PC-9 (cell line): ENCODE results near the gene KCNS1. TPM values are rescaled to one million over a fixed set of nuclear protein-coding genes. Genes with fewer than 3 reads are reported as not detected.
"Not testable (repeated sequence)": the region's sequence is repeated elsewhere in the genome, so short reads cannot be mapped to it uniquely, and the experiment has no call there.

Experiments used
- BruUV-seq: library from RNA; stranded (reverse); fragments of 400-500 nt; replicated peaks from 2 replicates; lab custom pipeline; 2021; lab: Mats Ljungman, UMichigan
- CTCF ChIA-PET: fragments of 300-600 bp; sonication (Branson Sonifier 250); formaldehyde crosslinking; loops from one replicate; lab custom pipeline; 2022; ENCODE audit warnings: antibody characterized with exemption; lab: Charles Lee
- POLR2A ChIA-PET: fragments of 300-600 bp; sonication (Branson Sonifier 250); formaldehyde crosslinking; loops from one replicate; lab custom pipeline; 2022; ENCODE audit warnings: antibody characterized with exemption; ENCODE audit not compliant: unreplicated experiment; lab: Charles Lee
- DNase-seq, 2 experiments: peaks; one replicate each; pipeline versions ENCODE4 v3.0.0 to v3.0.0-alpha.2; 2015 to 2022; ENCODE audit warnings: mixed read lengths in 1 of 2
- H2AFZ ChIP-seq: fragments of 200-600 bp; sonication (generic); 2 replicates; pipeline ENCODE4 v1.8.1; 2017; ENCODE audit warnings: antibody characterized with exemption
- H3F3A ChIP-seq: fragments of 200-600 bp; sonication (generic); 2 replicates; pipeline ENCODE4 v1.8.1; 2017; ENCODE audit warnings: antibody characterized with exemption, mild to moderate bottlenecking, low read depth; ENCODE audit not compliant: insufficient read depth
- H3K27ac ChIP-seq: fragments of 200-600 bp; sonication (generic); 2 replicates; pipeline ENCODE4 v1.6.1; 2016; ENCODE audit warnings: mixed run types
- H3K27me3 ChIP-seq: fragments of 200-600 bp; sonication (generic); 2 replicates; pipeline ENCODE4 v1.6.1; 2016; ENCODE audit warnings: low read depth, mixed run types; ENCODE audit not compliant: insufficient read depth
- H3K36me3 ChIP-seq: fragments of 200-600 bp; sonication (generic); 2 replicates; pipeline ENCODE4 v1.6.1; 2016; ENCODE audit warnings: low read depth, mixed run types
- H3K4me1 ChIP-seq: fragments of 200-600 bp; sonication (generic); replicated peaks from 2 replicates; pipeline ENCODE4 v1.6.1; 2016; ENCODE audit warnings: mixed run types; ENCODE audit not compliant: insufficient read depth
- H3K4me2 ChIP-seq: fragments of 200-600 bp; sonication (generic); 2 replicates; pipeline ENCODE4 v1.6.1; 2017; ENCODE audit warnings: mixed run types
- H3K4me3 ChIP-seq: fragments of 200-600 bp; sonication (generic); 2 replicates; pipeline ENCODE4 v1.6.1; 2016; ENCODE audit warnings: mixed run types
- H3K79me2 ChIP-seq: fragments of 200-600 bp; sonication (generic); 2 replicates; pipeline ENCODE4 v1.6.1; 2017; ENCODE audit warnings: low read depth, mixed run types
- H3K9me2 ChIP-seq: fragments of 200-600 bp; sonication (generic); 2 replicates; pipeline ENCODE4 v1.8.1; 2017; ENCODE audit warnings: mild to moderate bottlenecking; ENCODE audit not compliant: insufficient read depth
- H3K9me3 ChIP-seq: fragments of 200-600 bp; sonication (generic); 2 replicates; pipeline ENCODE4 v1.8.1; 2016; ENCODE audit warnings: low read depth; ENCODE audit not compliant: insufficient read depth
- H4K20me1 ChIP-seq: fragments of 200-600 bp; sonication (generic); 2 replicates; pipeline ENCODE4 v1.8.1; 2017; ENCODE audit not compliant: insufficient read depth
- EZH2 ChIP-seq: fragments of 200-600 bp; sonication (generic); IDR thresholded peaks from 2 replicates; pipeline ENCODE4 v1.8.0; 2017; ENCODE audit warnings: antibody characterized with exemption, low read depth
- intact Hi-C: fragments of 100-400 bp; cut with micrococcal nuclease; formaldehyde crosslinking; loops from one replicate; pipeline ENCODE4 v1.10.0; 2022; ENCODE audit not compliant: unreplicated experiment
- total RNA-seq: library from RNA; stranded (reverse); gene quantifications from 2 replicates; pipeline ENCODE4 v1.2.3, GENCODE V29; 2021
- TF ChIP-seq, protein P1 (sequence below): fragments of 200-600 bp; sonication (generic); conservative IDR thresholded peaks from 2 replicates; pipeline ENCODE4 v1.6.1; 2017; ENCODE audit warnings: mixed run types, antibody characterized with exemption, mild to moderate bottlenecking, moderate library complexity

KCNS1 gene
- total RNA-seq, 1 experiment from 2014 or later: 0.15 TPM

DNA sequence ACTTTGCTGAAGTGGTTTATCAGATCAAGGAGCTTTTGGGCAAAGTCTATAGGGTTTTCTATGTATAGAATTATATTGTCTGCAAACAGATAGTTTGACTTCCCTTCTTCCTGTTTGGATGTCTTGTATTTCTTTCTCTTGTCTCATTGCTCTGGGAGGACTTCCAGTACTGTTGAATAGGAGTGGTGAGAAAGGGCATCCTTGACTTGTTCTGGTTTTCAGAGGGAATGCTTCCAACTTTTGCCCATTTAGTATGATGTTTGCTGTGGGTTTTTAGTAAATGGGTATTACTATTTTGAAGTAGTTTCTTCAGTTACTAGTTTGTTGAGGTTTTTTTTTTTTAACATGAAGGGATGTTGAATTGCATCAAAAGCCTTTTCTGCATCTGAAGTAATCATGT is 36.1 kb downstream of the KCNS1 start:
- ChIA-PET CTCF (interaction anchor here (0.6 kb wide), 1 partner anchor 237 kb away, joined by 3 read pairs; no protein-coding TSS in a partner anchor), POLR2A (no interaction called here)
- no peak overlapping the region for H3K4me2 ChIP-seq
- TF ChIP-seq, protein P1, sequence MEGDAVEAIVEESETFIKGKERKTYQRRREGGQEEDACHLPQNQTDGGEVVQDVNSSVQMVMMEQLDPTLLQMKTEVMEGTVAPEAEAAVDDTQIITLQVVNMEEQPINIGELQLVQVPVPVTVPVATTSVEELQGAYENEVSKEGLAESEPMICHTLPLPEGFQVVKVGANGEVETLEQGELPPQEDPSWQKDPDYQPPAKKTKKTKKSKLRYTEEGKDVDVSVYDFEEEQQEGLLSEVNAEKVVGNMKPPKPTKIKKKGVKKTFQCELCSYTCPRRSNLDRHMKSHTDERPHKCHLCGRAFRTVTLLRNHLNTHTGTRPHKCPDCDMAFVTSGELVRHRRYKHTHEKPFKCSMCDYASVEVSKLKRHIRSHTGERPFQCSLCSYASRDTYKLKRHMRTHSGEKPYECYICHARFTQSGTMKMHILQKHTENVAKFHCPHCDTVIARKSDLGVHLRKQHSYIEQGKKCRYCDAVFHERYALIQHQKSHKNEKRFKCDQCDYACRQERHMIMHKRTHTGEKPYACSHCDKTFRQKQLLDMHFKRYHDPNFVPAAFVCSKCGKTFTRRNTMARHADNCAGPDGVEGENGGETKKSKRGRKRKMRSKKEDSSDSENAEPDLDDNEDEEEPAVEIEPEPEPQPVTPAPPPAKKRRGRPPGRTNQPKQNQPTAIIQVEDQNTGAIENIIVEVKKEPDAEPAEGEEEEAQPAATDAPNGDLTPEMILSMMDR: no peak
- no peak for TF ChIP-seq EZH2
- H3K27me3 ChIP-seq: no peaks in the 10 kb centered on the region
- H3K9me3 ChIP-seq: 0 out of 2 replicates have a peak, but pooled peaks cover 11% of the 10 kb centered on the region
- no peak overlapping the region for H2AFZ ChIP-seq
- peaks cover 11% of the 10 kb centered on the region for H3K36me3 ChIP-seq
- no peaks in the 10 kb centered on the region for H4K20me1 ChIP-seq
- BruUV-seq: no TSS peak
- H3K27ac ChIP-seq: no peak overlapping the region
- DNase-seq: no peak
- peaks cover 37% of the 10 kb centered on the region for H3K4me1 ChIP-seq
- H3K4me3 ChIP-seq: no peak overlapping the region
- intact Hi-C loops: no loop called here
- H3K79me2 ChIP-seq: peaks cover 27% of the 10 kb centered on the region
- no peaks in the 10 kb centered on the region for H3K9me2 ChIP-seq
- H3F3A ChIP-seq: peaks cover 40% of the 10 kb centered on the region

DNA sequence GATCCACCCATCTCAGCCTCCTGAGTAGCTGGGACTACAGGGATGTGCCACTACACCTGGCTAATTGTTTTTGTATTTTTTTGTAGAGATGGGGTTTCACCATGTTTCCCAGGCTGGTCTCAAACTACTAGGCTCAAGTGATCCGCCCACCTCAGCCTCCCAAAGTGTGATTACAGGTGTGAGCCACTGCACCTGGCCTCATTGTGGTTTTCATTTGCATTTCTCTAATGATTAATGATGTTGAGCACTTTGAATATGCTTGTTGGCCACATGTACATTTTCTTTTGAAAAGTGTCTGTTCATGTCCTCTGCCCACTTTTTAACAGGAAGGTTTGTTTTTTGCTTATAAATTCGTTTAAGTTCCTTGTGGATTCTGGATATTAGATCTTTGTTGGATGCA is 37.8 kb downstream of the KCNS1 start:
- H3K4me3 ChIP-seq, CTCF ChIA-PET, BruUV-seq, H3K36me3 ChIP-seq, H3K27ac ChIP-seq, DNase-seq, H3K4me2 ChIP-seq, H3K27me3 ChIP-seq, intact Hi-C loops, POLR2A ChIA-PET, H3K9me2 ChIP-seq, H4K20me1 ChIP-seq, H2AFZ ChIP-seq: not testable (repeated sequence)
- Histone ChIP-seq H3F3A (peaks cover 36% of the 10 kb centered on the region), H3K9me3 (0 out of 2 replicates have a peak, but pooled peaks cover 11% of the 10 kb centered on the region), H3K4me1 (peaks cover 37% of the 10 kb centered on the region), H3K79me2 (peaks cover 14% of the 10 kb centered on the region)

DNA sequence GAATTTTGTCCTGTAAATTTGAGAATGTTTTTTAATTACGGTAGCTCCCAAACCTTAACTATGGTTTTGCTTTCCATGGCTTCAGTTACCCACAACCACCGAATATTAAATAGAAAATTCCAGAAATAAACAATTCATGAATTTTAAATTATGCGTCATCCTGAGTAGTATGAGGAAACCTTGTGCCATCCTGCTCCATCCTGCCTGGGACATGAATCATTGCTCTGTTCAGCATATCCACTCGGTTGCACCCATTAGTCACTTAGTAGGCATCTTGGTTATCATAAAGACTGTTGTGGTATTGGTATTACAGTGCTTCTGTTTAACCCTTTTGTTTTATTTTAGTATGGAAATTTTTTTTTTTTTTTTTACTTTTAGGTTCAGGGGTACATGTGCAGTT is 39.7 kb downstream of the KCNS1 start:
- H3K27ac ChIP-seq: peak overlapping the region; percentile 84
- H2AFZ ChIP-seq: no peak overlapping the region
- peak overlapping the region; percentile 8; the same call in 1 of the 2 replicates for H3K4me2 ChIP-seq
- BruUV-seq: no TSS peak
- H3F3A ChIP-seq: peaks cover 24% of the 10 kb centered on the region
- H3K4me3 ChIP-seq: no peak overlapping the region
- H3K79me2 ChIP-seq: peaks cover 13% of the 10 kb centered on the region
- ChIA-PET POLR2A (no interaction called here), CTCF (no interaction called here)
- H3K9me2 ChIP-seq: no peaks in the 10 kb centered on the region
- TF ChIP-seq, protein P1: no peak
- TF ChIP-seq EZH2: no peak
- H3K4me1 ChIP-seq: peaks cover 19% of the 10 kb centered on the region
- H3K27me3 ChIP-seq: no peaks in the 10 kb centered on the region
- peak; percentile 45 to 92 for DNase-seq
- H4K20me1 ChIP-seq: no peaks in the 10 kb centered on the region
- peaks cover 3% of the 10 kb centered on the region; the same call in 1 of the 2 replicates for H3K36me3 ChIP-seq
- intact Hi-C loops: no loop called here
- 0 out of 2 replicates have a peak, but pooled peaks cover 11% of the 10 kb centered on the region for H3K9me3 ChIP-seq

DNA sequence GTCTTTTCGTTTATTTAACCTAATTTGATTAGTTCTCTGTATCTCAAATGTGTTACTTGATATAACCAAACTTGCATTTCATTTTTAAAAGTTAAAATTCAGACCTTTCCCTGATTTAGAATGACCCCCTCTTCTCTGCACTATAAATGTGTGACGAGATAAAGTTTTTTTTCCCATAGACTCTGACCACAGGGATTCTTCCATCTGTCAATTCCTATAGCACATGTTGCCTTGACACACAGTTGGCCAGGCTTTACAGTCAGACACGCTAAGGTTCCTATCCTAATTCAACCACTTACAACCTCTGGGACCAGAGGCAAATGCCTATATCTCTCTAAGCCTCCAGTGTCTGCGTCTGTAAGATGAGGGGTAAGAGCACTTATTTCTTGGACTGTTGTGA is 40.6 kb downstream of the KCNS1 start:
- ChIA-PET POLR2A (no interaction called here), CTCF (interaction anchor here (0.6 kb wide), 2 partner anchors 11 to 48 kb away, joined by 4 to 11 read pairs; no protein-coding TSS in a partner anchor)
- H3K36me3 ChIP-seq: peaks cover 5% of the 10 kb centered on the region; the same call in 1 of the 2 replicates
- H3K27ac ChIP-seq: peak overlapping the region; percentile 84
- H3K27me3 ChIP-seq: no peaks in the 10 kb centered on the region
- intact Hi-C loops: no loop called here
- no peaks in the 10 kb centered on the region for H4K20me1 ChIP-seq
- no peak for DNase-seq
- peaks cover 13% of the 10 kb centered on the region for H3K79me2 ChIP-seq
- peaks cover 24% of the 10 kb centered on the region for H3F3A ChIP-seq
- peaks cover 17% of the 10 kb centered on the region for H3K4me1 ChIP-seq
- no peak overlapping the region for H3K4me3 ChIP-seq
- no peak overlapping the region for H2AFZ ChIP-seq
- H3K9me2 ChIP-seq: no peaks in the 10 kb centered on the region
- H3K9me3 ChIP-seq: 0 out of 2 replicates have a peak, but pooled peaks cover 11% of the 10 kb centered on the region
- TF ChIP-seq, protein P1: no peak
- no peak for TF ChIP-seq EZH2
- no peak overlapping the region for H3K4me2 ChIP-seq
- no TSS peak for BruUV-seq
